Liver (tissue), 9 donors: ENCODE measurements around the gene AAGAB. TPM values are rescaled to one million over a fixed set of nuclear protein-coding genes. Genes with fewer than 3 reads are reported as not detected.

ENCODE experiments used
- DNase-seq: peaks from one replicate; pipeline ENCODE4 v3.0.0-alpha.2; 2017; ENCODE audit warnings: low spot score
- H3K27ac ChIP-seq, 2 donors: one replicate each; pipeline ENCODE4 v1.7.0; 2013; ENCODE audit warnings: inconsistent platforms in 2 of 2, low read length in 2 of 2, control low read depth in 1 of 2, low read depth in 1 of 2, mild to moderate bottlenecking in 1 of 2
- H3K27me3 ChIP-seq, 4 donors: one replicate each; pipeline versions ENCODE4 v1.6.1 to v1.7.0; 2013; ENCODE audit warnings: low read length in 3 of 4, inconsistent platforms in 1 of 4, mild to moderate bottlenecking in 1 of 4, moderate library complexity in 1 of 4; ENCODE audit not compliant: control insufficient read depth in 4 of 4, insufficient read depth in 4 of 4
- H3K36me3 ChIP-seq, 4 donors: one replicate each; pipeline versions ENCODE4 v1.6.1 to v1.7.0; 2013; ENCODE audit warnings: low read length in 3 of 4, mild to moderate bottlenecking in 3 of 4, low read depth in 1 of 4, moderate library complexity in 1 of 4; ENCODE audit not compliant: control insufficient read depth in 4 of 4, insufficient read depth in 3 of 4
- H3K4me1 ChIP-seq, 4 donors: one replicate each; pipeline versions ENCODE4 v1.6.1 to v1.7.0; 2013; ENCODE audit warnings: low read length in 3 of 4, mild to moderate bottlenecking in 3 of 4, moderate library complexity in 1 of 4; ENCODE audit not compliant: control insufficient read depth in 4 of 4, insufficient read depth in 4 of 4
- H3K4me3 ChIP-seq, 3 donors: one replicate each; pipeline versions ENCODE4 v1.6.1 to v1.7.0; 2013; ENCODE audit warnings: low read length in 3 of 3, control low read depth in 1 of 3, low read depth in 1 of 3, mild to moderate bottlenecking in 1 of 3
- H3K9ac ChIP-seq, 2 donors: one replicate each; pipeline ENCODE4 v1.7.0; 2013; ENCODE audit warnings: low read length in 2 of 2, mild to moderate bottlenecking in 2 of 2, moderate library complexity in 2 of 2, control low read depth in 1 of 2, low read depth in 1 of 2
- H3K9me3 ChIP-seq, 4 donors: one replicate each; pipeline versions ENCODE4 v1.6.1 to v1.7.0; 2013; ENCODE audit warnings: low read length in 3 of 4; ENCODE audit not compliant: control insufficient read depth in 4 of 4
- EGR1 ChIP-seq, 2 donors: IDR thresholded peaks; 2 replicates each; pipeline ENCODE4 v1.6.1; 2016 to 2018; ENCODE audit warnings: antibody characterized with exemption in 2 of 2, low read depth in 2 of 2
- FOXA1 ChIP-seq: IDR thresholded peaks from 2 replicates; pipeline ENCODE4 v1.6.1; 2016; ENCODE audit warnings: antibody characterized with exemption
- FOXA2 ChIP-seq: IDR thresholded peaks from 2 replicates; pipeline ENCODE4 v1.6.1; 2016; ENCODE audit warnings: antibody characterized with exemption
- GABPA ChIP-seq, 2 donors: IDR thresholded peaks in 1 of 2; conservative IDR thresholded peaks in 1 of 2; 2 replicates each; pipeline ENCODE4 v1.6.1; 2016; ENCODE audit warnings: antibody characterized with exemption in 2 of 2, mild to moderate bottlenecking in 1 of 2, moderate library complexity in 1 of 2
- HNF4A ChIP-seq, 2 donors: conservative IDR thresholded peaks; 2 replicates each; pipeline ENCODE4 v1.6.1; 2016; ENCODE audit warnings: antibody characterized with exemption in 2 of 2, mild to moderate bottlenecking in 2 of 2
- HNF4G ChIP-seq: IDR thresholded peaks from 2 replicates; pipeline ENCODE4 v1.6.1; 2016; ENCODE audit warnings: antibody characterized with exemption
- JUND ChIP-seq, 2 donors: IDR thresholded peaks; 2 replicates each; pipeline ENCODE4 v1.6.1; 2016; ENCODE audit warnings: antibody characterized with exemption in 2 of 2
- NR2F2 ChIP-seq: IDR thresholded peaks from 2 replicates; pipeline ENCODE4 v1.6.1; 2016; ENCODE audit warnings: antibody characterized with exemption
- RAD21 ChIP-seq, 2 donors: IDR thresholded peaks; 2 replicates each; pipeline ENCODE4 v1.6.1; 2016; ENCODE audit warnings: antibody characterized with exemption in 2 of 2, mild to moderate bottlenecking in 2 of 2
- RXRA ChIP-seq, 2 donors: IDR thresholded peaks; 2 replicates each; pipeline ENCODE4 v1.6.1; 2017 to 2018; ENCODE audit warnings: antibody characterized with exemption in 2 of 2, mild to moderate bottlenecking in 1 of 2
- SP1 ChIP-seq: IDR thresholded peaks from 2 replicates; pipeline ENCODE4 v1.6.1; 2018; ENCODE audit warnings: antibody characterized with exemption, mild to moderate bottlenecking
- TAF1 ChIP-seq: conservative IDR thresholded peaks from 2 replicates; pipeline ENCODE4 v1.6.1; 2016; ENCODE audit warnings: antibody characterized with exemption, mild to moderate bottlenecking
- YY1 ChIP-seq: IDR thresholded peaks from 2 replicates; pipeline ENCODE4 v1.6.1; 2016; ENCODE audit warnings: antibody characterized with exemption, mild to moderate bottlenecking
- WGBS: extraction: QIAGEN DNeasy Blood & Tissue Kit; methylation state at CpG from one replicate; pipeline ENCODE4 v1.1.7; 2013; 5-methylcytosine and 5-hydroxymethylcytosine counted together
- polyA plus RNA-seq, 2 donors: library from polyadenylated mRNA; stranded (reverse) in 1 of 2; unstranded in 1 of 2; fragments of 200-250 nt in 1 of 2; fragments of >200 nt in 1 of 2; fragmentation: Nextera tagmentation in 1 of 2; extraction: Ambion mirVana in 1 of 2; gene quantifications; one replicate each; pipeline versions ENCODE4 v1.2.1 to v1.2.3, GENCODE V29; 2013 to 2015
- total RNA-seq, 2 donors: library from RNA; depleted of rRNA; stranded (reverse); fragments of >200 nt; gene quantifications; one replicate each; pipeline ENCODE4 v1.2.3, GENCODE V29; 2014
- TF ChIP-seq, protein P1 (sequence below): IDR thresholded peaks from 2 replicates; pipeline ENCODE4 v1.6.1; 2016; ENCODE audit warnings: antibody characterized with exemption, mild to moderate bottlenecking
- TF ChIP-seq, protein P2 (sequence below): IDR thresholded peaks from 2 replicates; pipeline ENCODE4 v1.6.1; 2016; ENCODE audit warnings: antibody characterized with exemption
- TF ChIP-seq, protein P3 (sequence below): IDR thresholded peaks from 2 replicates; pipeline ENCODE4 v1.6.1; 2016; ENCODE audit warnings: antibody characterized with exemption
- TF ChIP-seq, protein P4 (sequence below): IDR thresholded peaks from 2 replicates; pipeline ENCODE4 v1.6.1; 2016; ENCODE audit warnings: antibody characterized with exemption
- TF ChIP-seq, protein P5 (sequence below): fragments of 150-350 bp; IDR thresholded peaks from 2 replicates; pipeline ENCODE4 v1.5.1; 2017; ENCODE audit warnings: improper control_type of control experiment, low read depth, low read length; ENCODE audit not compliant: missing input control
- donor health status: healthy.
- donor health status: healthy.
- donor health status: healthy.
- donor health status: healthy.
- donor health status: healthy.

AAGAB gene
- total and polyA plus RNA-seq, 4 donors = 3.6 to 22.3 (median 13.0) TPM

DNA sequence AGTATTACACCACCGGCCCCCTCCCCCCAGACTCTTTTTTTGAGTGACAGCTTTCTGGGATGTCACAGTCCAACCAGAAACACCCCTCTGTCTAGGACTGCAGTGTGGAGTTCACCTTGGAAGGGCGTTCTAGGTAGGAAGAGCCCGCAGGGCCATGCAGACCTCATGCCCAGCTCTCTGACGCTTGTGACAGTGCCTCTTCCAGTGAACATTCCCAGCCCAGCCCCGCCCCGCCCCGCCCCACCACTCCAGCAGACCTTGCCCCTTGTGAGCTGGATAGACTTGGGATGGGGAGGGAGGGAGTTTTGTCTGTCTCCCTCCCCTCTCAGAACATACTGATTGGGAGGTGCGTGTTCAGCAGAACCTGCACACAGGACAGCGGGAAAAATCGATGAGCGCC lies 63.6 kb downstream of the AAGAB start:
- Histone ChIP-seq H3K27ac (no peak overlapping the region), H3K4me3 (no peak overlapping the region), H3K4me1 (no peaks in the 10 kb centered on the region), H3K9ac (no peak overlapping the region), H3K27me3 (no peaks in the 10 kb centered on the region), H3K9me3 (no peaks in the 10 kb centered on the region), H3K36me3 (peaks cover 6 to 62% (median 32%) of the 10 kb centered on the region in 4 donors)
- DNase-seq = peak; percentile 20
- WGBS = 90% methylated on average over 11 of the region's 11 CpGs
- TF ChIP-seq, protein P1, sequence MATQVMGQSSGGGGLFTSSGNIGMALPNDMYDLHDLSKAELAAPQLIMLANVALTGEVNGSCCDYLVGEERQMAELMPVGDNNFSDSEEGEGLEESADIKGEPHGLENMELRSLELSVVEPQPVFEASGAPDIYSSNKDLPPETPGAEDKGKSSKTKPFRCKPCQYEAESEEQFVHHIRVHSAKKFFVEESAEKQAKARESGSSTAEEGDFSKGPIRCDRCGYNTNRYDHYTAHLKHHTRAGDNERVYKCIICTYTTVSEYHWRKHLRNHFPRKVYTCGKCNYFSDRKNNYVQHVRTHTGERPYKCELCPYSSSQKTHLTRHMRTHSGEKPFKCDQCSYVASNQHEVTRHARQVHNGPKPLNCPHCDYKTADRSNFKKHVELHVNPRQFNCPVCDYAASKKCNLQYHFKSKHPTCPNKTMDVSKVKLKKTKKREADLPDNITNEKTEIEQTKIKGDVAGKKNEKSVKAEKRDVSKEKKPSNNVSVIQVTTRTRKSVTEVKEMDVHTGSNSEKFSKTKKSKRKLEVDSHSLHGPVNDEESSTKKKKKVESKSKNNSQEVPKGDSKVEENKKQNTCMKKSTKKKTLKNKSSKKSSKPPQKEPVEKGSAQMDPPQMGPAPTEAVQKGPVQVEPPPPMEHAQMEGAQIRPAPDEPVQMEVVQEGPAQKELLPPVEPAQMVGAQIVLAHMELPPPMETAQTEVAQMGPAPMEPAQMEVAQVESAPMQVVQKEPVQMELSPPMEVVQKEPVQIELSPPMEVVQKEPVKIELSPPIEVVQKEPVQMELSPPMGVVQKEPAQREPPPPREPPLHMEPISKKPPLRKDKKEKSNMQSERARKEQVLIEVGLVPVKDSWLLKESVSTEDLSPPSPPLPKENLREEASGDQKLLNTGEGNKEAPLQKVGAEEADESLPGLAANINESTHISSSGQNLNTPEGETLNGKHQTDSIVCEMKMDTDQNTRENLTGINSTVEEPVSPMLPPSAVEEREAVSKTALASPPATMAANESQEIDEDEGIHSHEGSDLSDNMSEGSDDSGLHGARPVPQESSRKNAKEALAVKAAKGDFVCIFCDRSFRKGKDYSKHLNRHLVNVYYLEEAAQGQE = no peak
- TF ChIP-seq, protein P2, sequence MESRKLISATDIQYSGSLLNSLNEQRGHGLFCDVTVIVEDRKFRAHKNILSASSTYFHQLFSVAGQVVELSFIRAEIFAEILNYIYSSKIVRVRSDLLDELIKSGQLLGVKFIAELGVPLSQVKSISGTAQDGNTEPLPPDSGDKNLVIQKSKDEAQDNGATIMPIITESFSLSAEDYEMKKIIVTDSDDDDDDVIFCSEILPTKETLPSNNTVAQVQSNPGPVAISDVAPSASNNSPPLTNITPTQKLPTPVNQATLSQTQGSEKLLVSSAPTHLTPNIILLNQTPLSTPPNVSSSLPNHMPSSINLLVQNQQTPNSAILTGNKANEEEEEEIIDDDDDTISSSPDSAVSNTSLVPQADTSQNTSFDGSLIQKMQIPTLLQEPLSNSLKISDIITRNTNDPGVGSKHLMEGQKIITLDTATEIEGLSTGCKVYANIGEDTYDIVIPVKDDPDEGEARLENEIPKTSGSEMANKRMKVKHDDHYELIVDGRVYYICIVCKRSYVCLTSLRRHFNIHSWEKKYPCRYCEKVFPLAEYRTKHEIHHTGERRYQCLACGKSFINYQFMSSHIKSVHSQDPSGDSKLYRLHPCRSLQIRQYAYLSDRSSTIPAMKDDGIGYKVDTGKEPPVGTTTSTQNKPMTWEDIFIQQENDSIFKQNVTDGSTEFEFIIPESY = no peak
- no peak for TF ChIP-seq NR2F2
- TF ChIP-seq, protein P3, sequence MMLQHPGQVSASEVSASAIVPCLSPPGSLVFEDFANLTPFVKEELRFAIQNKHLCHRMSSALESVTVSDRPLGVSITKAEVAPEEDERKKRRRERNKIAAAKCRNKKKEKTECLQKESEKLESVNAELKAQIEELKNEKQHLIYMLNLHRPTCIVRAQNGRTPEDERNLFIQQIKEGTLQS = no peak
- TF ChIP-seq, protein P4, sequence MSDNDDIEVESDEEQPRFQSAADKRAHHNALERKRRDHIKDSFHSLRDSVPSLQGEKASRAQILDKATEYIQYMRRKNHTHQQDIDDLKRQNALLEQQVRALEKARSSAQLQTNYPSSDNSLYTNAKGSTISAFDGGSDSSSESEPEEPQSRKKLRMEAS = no peak
- no peak for TF ChIP-seq FOXA1
- TF ChIP-seq JUND (IDR thresholded peaks at IDR 0.05) = no peak
- TF ChIP-seq RXRA (IDR thresholded peaks at IDR 0.05) = no peak
- no peak for TF ChIP-seq YY1
- no peak for TF ChIP-seq HNF4G
- TF ChIP-seq TAF1 = no peak
- no peak for TF ChIP-seq HNF4A (conservative IDR thresholded peaks at IDR 0.05)
- TF ChIP-seq SP1 = no peak
- TF ChIP-seq RAD21 (IDR thresholded peaks at IDR 0.05) = no peak
- no peak for TF ChIP-seq GABPA (IDR thresholded peaks at IDR 0.05 in 1 of 2, conservative IDR thresholded peaks at IDR 0.05 in 1 of 2)
- no peak for TF ChIP-seq FOXA2
- TF ChIP-seq, protein P5, sequence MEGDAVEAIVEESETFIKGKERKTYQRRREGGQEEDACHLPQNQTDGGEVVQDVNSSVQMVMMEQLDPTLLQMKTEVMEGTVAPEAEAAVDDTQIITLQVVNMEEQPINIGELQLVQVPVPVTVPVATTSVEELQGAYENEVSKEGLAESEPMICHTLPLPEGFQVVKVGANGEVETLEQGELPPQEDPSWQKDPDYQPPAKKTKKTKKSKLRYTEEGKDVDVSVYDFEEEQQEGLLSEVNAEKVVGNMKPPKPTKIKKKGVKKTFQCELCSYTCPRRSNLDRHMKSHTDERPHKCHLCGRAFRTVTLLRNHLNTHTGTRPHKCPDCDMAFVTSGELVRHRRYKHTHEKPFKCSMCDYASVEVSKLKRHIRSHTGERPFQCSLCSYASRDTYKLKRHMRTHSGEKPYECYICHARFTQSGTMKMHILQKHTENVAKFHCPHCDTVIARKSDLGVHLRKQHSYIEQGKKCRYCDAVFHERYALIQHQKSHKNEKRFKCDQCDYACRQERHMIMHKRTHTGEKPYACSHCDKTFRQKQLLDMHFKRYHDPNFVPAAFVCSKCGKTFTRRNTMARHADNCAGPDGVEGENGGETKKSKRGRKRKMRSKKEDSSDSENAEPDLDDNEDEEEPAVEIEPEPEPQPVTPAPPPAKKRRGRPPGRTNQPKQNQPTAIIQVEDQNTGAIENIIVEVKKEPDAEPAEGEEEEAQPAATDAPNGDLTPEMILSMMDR = no peak
- TF ChIP-seq EGR1 (IDR thresholded peaks at IDR 0.05; ENCODE audit: low read depth in 2 of 2) = no peak
